Mesenchymal stem cell (in vitro differentiated cells and primary cell): ENCODE measurements around the gene NOM1.

Experiments used
- DNase-seq: peaks from one replicate; pipeline ENCODE4 v3.0.0-alpha.2; 2013
- H2AFZ ChIP-seq: one replicate; pipeline ENCODE4 v1.6.1; 2013; ENCODE audit warnings: low read depth, mild to moderate bottlenecking, control low read depth, inconsistent platforms, low read length, moderate library complexity
- H2AK5ac ChIP-seq: 2 replicates; pipeline ENCODE4 v1.6.1; 2013; ENCODE audit warnings: low read length, moderate library complexity, mild to moderate bottlenecking, inconsistent platforms; ENCODE audit not compliant: severe bottlenecking
- H2BK120ac ChIP-seq: one replicate; pipeline ENCODE4 v1.6.1; 2013; ENCODE audit warnings: low read depth, mild to moderate bottlenecking, inconsistent platforms, low read length, moderate library complexity
- H2BK12ac ChIP-seq, 2 experiments: one replicate each; pipeline ENCODE4 v1.6.1; 2013; ENCODE audit warnings: inconsistent platforms in 2 of 2, low read length in 2 of 2, mild to moderate bottlenecking in 2 of 2, moderate library complexity in 2 of 2, control low read depth in 1 of 2
- H2BK15ac ChIP-seq: one replicate; pipeline ENCODE4 v1.6.1; 2013; ENCODE audit warnings: mild to moderate bottlenecking, low read depth, inconsistent platforms; ENCODE audit not compliant: poor library complexity, severe bottlenecking
- H2BK5ac ChIP-seq: 2 replicates; pipeline ENCODE4 v1.6.1; 2013; ENCODE audit warnings: low read depth, mild to moderate bottlenecking, low read length, control low read depth, inconsistent platforms; ENCODE audit not compliant: poor library complexity, severe bottlenecking
- H3K14ac ChIP-seq, 2 experiments: one replicate each; pipeline ENCODE4 v1.6.1; 2013; ENCODE audit warnings: inconsistent platforms in 2 of 2, low read length in 2 of 2, control low read depth in 1 of 2, mild to moderate bottlenecking in 1 of 2, moderate library complexity in 1 of 2
- H3K18ac ChIP-seq, 2 experiments: one replicate each; pipeline ENCODE4 v1.6.1; 2013; ENCODE audit warnings: inconsistent platforms in 2 of 2, low read length in 2 of 2, control low read depth in 1 of 2, low read depth in 1 of 2, mild to moderate bottlenecking in 1 of 2
- H3K23ac ChIP-seq, 2 experiments: one replicate each; pipeline ENCODE4 v1.6.1; 2013; ENCODE audit warnings: inconsistent platforms in 2 of 2, low read length in 2 of 2, mild to moderate bottlenecking in 2 of 2, moderate library complexity in 2 of 2, control low read depth in 1 of 2
- H3K27ac ChIP-seq: 2 replicates; pipeline ENCODE4 v1.5.1; 2013; ENCODE audit warnings: mild to moderate bottlenecking, moderate library complexity, low read length, control low read depth, inconsistent platforms; ENCODE audit not compliant: poor library complexity, severe bottlenecking
- H3K27me3 ChIP-seq, 2 experiments: 2 replicates each; pipeline versions ENCODE4 v1.6.1 to v1.7.0; 2013; ENCODE audit warnings: low read length in 2 of 2, mild to moderate bottlenecking in 2 of 2, moderate library complexity in 2 of 2, control low read depth in 1 of 2, inconsistent platforms in 1 of 2; ENCODE audit not compliant: control insufficient read depth in 1 of 2, insufficient read depth in 1 of 2
- H3K36me3 ChIP-seq, 2 experiments: 2 replicates each; pipeline versions ENCODE4 v1.6.1 to v1.7.0; 2013; ENCODE audit warnings: low read length in 2 of 2, control low read depth in 1 of 2, inconsistent platforms in 1 of 2, low read depth in 1 of 2, mild to moderate bottlenecking in 1 of 2; ENCODE audit not compliant: insufficient read depth in 2 of 2, control insufficient read depth in 1 of 2
- H3K4ac ChIP-seq, 2 experiments: one replicate each; pipeline ENCODE4 v1.6.1; 2013; ENCODE audit warnings: inconsistent platforms in 2 of 2, low read length in 2 of 2, mild to moderate bottlenecking in 2 of 2, moderate library complexity in 2 of 2, control low read depth in 1 of 2, low read depth in 1 of 2
- H3K4me1 ChIP-seq: 2 replicates; pipeline ENCODE4 v1.6.1; 2013; ENCODE audit warnings: low read depth, low read length, control low read depth; ENCODE audit not compliant: control insufficient read depth, insufficient read depth
- H3K4me2 ChIP-seq: 2 replicates; pipeline ENCODE4 v1.6.1; 2013; ENCODE audit warnings: low read length, mild to moderate bottlenecking, inconsistent platforms; ENCODE audit not compliant: poor library complexity, severe bottlenecking
- H3K4me3 ChIP-seq, 2 experiments: 2 replicates each; pipeline versions ENCODE4 v1.5.1 to v1.7.0; 2013; ENCODE audit warnings: low read length in 2 of 2, mild to moderate bottlenecking in 2 of 2, control low read depth in 1 of 2, low read depth in 1 of 2; ENCODE audit not compliant: insufficient read depth in 1 of 2
- H3K79me1 ChIP-seq: replicated peaks from 2 replicates; pipeline ENCODE4 v1.6.1; 2013; ENCODE audit warnings: mild to moderate bottlenecking, control low read depth, low read length, inconsistent platforms; ENCODE audit not compliant: poor library complexity, severe bottlenecking
- H3K9ac ChIP-seq: 2 replicates; pipeline ENCODE4 v1.7.0; 2013; ENCODE audit warnings: mild to moderate bottlenecking, low read length, moderate library complexity
- H3K9me3 ChIP-seq: 2 replicates; pipeline ENCODE4 v1.7.0; 2013; ENCODE audit warnings: mild to moderate bottlenecking, low read length; ENCODE audit not compliant: control insufficient read depth
- H4K8ac ChIP-seq: one replicate; pipeline ENCODE4 v1.6.1; 2013; ENCODE audit warnings: inconsistent platforms, mild to moderate bottlenecking, low read length, moderate library complexity
- H4K91ac ChIP-seq: one replicate; pipeline ENCODE4 v1.6.1; 2013; ENCODE audit warnings: mild to moderate bottlenecking, low read length, inconsistent platforms
- WGBS: methylation state at CpG from one replicate; pipeline ENCODE4 v1.1.7; 2013; ENCODE audit warnings: mixed read lengths; 5-methylcytosine and 5-hydroxymethylcytosine counted together

NOM1 gene

DNA sequence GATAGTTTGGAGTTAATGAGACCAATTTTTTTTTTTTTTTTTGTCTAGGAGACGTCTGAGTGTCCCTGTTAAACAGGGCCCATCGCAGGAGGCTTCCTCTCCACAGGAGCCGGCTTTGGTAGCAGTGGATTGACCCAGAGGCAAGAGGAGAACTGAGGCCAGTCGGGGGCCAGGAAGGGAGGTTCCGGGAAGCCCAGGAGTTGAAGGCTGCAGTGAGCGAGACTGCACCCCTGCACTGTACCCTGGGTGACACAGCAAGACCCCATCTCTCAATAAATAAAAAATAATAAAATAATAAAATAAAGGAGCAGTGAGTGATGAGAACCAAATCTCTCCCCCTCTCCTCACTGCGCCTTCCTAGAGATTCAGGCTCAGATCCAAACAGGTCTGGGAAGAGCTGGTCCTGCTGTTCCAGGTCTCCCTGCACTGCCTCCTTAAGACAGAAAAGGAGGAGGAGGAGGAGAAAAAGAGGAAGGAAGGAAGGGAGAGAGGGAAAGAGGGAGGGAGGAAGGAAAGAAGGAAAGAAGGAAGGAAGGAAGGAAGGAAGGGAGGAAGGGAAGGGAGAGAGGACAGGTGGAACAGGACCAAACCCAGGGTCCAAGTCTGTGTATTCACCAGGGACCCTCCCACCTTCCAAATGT is 57.4 kb downstream of the NOM1 start:
- Histone ChIP-seq H3K14ac (no peak overlapping the region), H3K9me3 (no peaks in the 10 kb centered on the region), H2AK5ac (no peak overlapping the region), H2BK15ac (no peak overlapping the region), H4K91ac (no peak overlapping the region), H3K4me1 (peaks cover 55% of the 10 kb centered on the region), H3K18ac (no peak overlapping the region), H3K79me1 (no peaks in the 10 kb centered on the region), H3K27ac (no peak overlapping the region), H3K4me3 (no peak overlapping the region), H3K4ac (no peak overlapping the region), H2AFZ (no peak overlapping the region), H3K4me2 (no peak overlapping the region), H4K8ac (no peak overlapping the region), H2BK12ac (no peak overlapping the region), H3K9ac (no peak overlapping the region), H2BK120ac (no peak overlapping the region), H2BK5ac (no peak overlapping the region), H3K36me3 (no peaks in the 10 kb centered on the region), H3K23ac (no peak overlapping the region), H3K27me3 (peaks cover 82 to 91% of the 10 kb centered on the region in 2 experiments)
- DNase-seq, result no peak
- WGBS, result 14% methylated on average over 4 of the region's 7 CpGs

DNA sequence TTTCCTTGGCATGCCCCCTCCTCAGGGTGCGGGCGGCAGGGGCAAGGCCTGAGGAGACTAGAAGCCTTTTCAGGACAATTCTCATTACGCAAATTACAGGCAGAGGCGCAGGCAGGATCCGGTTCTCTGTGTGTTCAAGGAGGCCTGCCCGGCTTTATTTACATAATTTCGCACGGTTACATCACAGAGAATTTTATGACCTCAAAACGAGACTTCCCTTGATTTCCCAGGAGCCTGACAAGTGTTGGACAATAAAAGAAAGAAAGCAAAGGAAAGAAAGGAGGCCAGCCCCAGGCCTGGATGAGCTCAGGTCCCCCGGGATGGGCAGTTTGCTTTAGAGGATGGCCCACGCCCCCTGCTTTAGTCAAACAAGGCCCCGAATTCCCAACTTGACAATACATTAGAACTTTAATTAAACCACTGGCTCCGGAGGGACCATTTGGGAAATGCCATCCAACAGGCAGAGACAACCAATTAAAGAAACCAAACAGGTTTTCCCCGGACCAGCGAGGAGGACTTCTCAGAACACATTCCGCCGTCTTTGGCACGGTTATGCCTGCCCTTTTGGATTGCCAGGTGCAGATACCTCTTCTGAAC is 58.1 kb downstream of the NOM1 start:
- no peak overlapping the region for H3K4me3 ChIP-seq
- peaks cover 82 to 91% of the 10 kb centered on the region in 2 experiments for H3K27me3 ChIP-seq
- no peak overlapping the region for H4K8ac ChIP-seq
- no peak overlapping the region for H2BK12ac ChIP-seq
- H2AFZ ChIP-seq, result no peak overlapping the region
- H2BK5ac ChIP-seq, result no peak overlapping the region
- 4% methylated on average over 16 of the region's 18 CpGs for WGBS
- no peak overlapping the region for H2AK5ac ChIP-seq
- no peak for DNase-seq
- H3K4me2 ChIP-seq, result no peak overlapping the region
- no peaks in the 10 kb centered on the region for H3K9me3 ChIP-seq
- no peak overlapping the region for H3K4ac ChIP-seq
- no peaks in the 10 kb centered on the region for H3K36me3 ChIP-seq
- no peak overlapping the region for H3K14ac ChIP-seq
- H2BK15ac ChIP-seq, result no peak overlapping the region
- no peak overlapping the region for H3K23ac ChIP-seq
- H4K91ac ChIP-seq, result no peak overlapping the region
- no peaks in the 10 kb centered on the region for H3K79me1 ChIP-seq
- H3K4me1 ChIP-seq, result peaks cover 52% of the 10 kb centered on the region
- no peak overlapping the region for H3K27ac ChIP-seq
- H3K9ac ChIP-seq, result no peak overlapping the region
- no peak overlapping the region for H3K18ac ChIP-seq
- H2BK120ac ChIP-seq, result no peak overlapping the region

DNA sequence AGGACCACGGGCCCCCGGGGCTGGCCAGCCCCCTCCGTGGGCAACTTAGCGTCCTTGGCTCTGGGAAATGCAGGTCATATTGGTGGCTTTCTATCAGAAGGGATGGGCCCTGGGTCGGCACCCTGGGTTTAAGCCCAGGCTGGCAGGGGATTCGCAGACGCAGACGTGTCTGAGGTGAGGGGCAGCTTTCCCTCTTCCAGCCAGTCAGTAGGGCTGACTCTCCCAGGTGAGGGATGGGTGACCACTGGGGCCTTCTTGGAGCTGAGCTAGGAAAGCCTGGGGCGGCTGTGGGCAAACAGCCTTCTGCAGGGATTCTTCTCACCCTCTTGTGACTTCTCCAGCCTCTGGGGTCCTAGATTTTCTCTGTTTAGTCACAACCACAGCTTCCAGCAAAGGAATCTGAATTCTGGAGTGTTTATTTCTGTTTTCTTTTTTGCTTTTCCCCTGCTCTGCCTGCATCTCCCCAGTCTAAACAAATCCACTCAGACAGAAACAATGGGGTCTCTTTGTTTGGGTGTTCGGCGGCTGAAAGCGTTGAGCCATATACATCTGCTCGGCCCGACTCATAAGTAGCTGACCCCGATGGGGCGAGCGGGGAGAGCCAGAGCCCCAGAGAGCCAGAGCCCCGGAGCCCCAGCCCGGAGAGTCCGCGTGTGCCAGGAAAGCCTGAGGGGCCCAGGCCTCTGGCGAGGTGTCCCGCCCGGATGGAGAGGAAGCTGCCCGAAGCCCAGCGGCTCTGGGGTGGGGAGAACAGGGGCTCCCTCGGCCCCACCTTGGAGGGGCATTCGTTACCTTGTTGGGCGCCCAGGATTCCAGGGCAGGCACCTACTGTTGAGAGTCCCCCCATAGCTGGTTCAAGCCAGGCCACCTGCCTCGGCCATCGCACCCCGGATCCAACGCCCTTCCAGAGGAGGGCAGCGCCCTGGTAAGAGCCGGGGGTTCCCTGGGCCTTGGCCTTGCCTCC is 59.0 kb downstream of the NOM1 start:
- Histone ChIP-seq H2BK5ac (no peak overlapping the region), H2AK5ac (no peak overlapping the region), H3K27me3 (peaks cover 82 to 91% of the 10 kb centered on the region in 2 experiments), H2BK15ac (no peak overlapping the region), H3K4me3 (no peak overlapping the region), H3K9ac (no peak overlapping the region), H2AFZ (no peak overlapping the region), H4K8ac (no peak overlapping the region), H3K36me3 (no peaks in the 10 kb centered on the region), H3K4ac (no peak overlapping the region), H3K23ac (no peak overlapping the region), H3K9me3 (no peaks in the 10 kb centered on the region), H3K27ac (no peak overlapping the region), H3K4me1 (peaks cover 45% of the 10 kb centered on the region), H2BK120ac (no peak overlapping the region), H4K91ac (no peak overlapping the region), H2BK12ac (no peak overlapping the region), H3K18ac (no peak overlapping the region), H3K14ac (no peak overlapping the region), H3K79me1 (no peaks in the 10 kb centered on the region), H3K4me2 (peak overlapping the region; percentile 81)
- DNase-seq, result no peak
- WGBS, result 14% methylated on average over 34 of the region's 35 CpGs
